ENCODE data around the gene TRA2B. TPM values are rescaled to one million over a fixed set of nuclear protein-coding genes. Genes with fewer than 3 reads are reported as not detected.
A peak's percentile ranks its signal among the peaks of the same experiment; 100 is the strongest.
"Not testable (repeated sequence)": the region's sequence is repeated elsewhere in the genome, so short reads cannot be mapped to it uniquely, and the experiment has no call there.

Gene TRA2B
- total RNA-seq, 1 experiment from 2014 or later: 367 TPM

- DNase-seq (ENCODE audit: low spot score): no peak
These were observed 9.3 kb downstream of the TRA2B start for GRCh38 chr3:185928496-185928895.

- DNase-seq (ENCODE audit: low spot score): no peak
These were observed 10.2 kb downstream of the TRA2B start for GRCh38 chr3:185927501-185928200.

GRCh38 chr3:185926445-185926844 is 11.4 kb downstream of the TRA2B start:
- no peak for DNase-seq (ENCODE audit: low spot score)

GRCh38 chr3:185925353-185925752 is 12.5 kb downstream of the TRA2B start:
- DNase-seq (ENCODE audit: low spot score): no peak

GRCh38 chr3:185924375-185924774 is 13.4 kb downstream of the TRA2B start:
- DNase-seq (ENCODE audit: low spot score): no peak

GRCh38 chr3:185920184-185920583 is 17.6 kb downstream of the TRA2B start:
- DNase-seq (ENCODE audit: low spot score): no peak

- no peak for DNase-seq (ENCODE audit: low spot score)
These were observed 21.6 kb downstream of the TRA2B start for GRCh38 chr3:185916042-185916833.

GRCh38 chr3:185915642-185916041 is 22.2 kb downstream of the TRA2B start:
- DNase-seq (ENCODE audit: low spot score): no peak

- no peak for DNase-seq (ENCODE audit: low spot score)
These were observed 22.7 kb downstream of the TRA2B start for GRCh38 chr3:185914911-185915629.

GRCh38 chr3:185912929-185913901 is 24.6 kb downstream of the TRA2B start:
- no peak for DNase-seq (ENCODE audit: low spot score)

GRCh38 chr3:185912512-185912911 is 25.3 kb downstream of the TRA2B start:
- no peak for DNase-seq (ENCODE audit: low spot score)

GRCh38 chr3:185911076-185911448 is 26.8 kb downstream of the TRA2B start:
- not testable (repeated sequence) for DNase-seq (ENCODE audit: low spot score)

- not testable (repeated sequence) for DNase-seq (ENCODE audit: low spot score)
These were observed 27.3 kb downstream of the TRA2B start for GRCh38 chr3:185910322-185911075.

- DNase-seq (ENCODE audit: low spot score): not testable (repeated sequence)
These were observed 27.9 kb downstream of the TRA2B start for GRCh38 chr3:185909913-185910312.

- DNase-seq (ENCODE audit: low spot score): peak; percentile 99
These were observed 37.6 kb downstream of the TRA2B start for GRCh38 chr3:185900228-185900627.

GRCh38 chr3:185896636-185897035 is 41.2 kb downstream of the TRA2B start:
- no peak for DNase-seq (ENCODE audit: low spot score)

GRCh38 chr3:185887066-185887465 is 50.7 kb downstream of the TRA2B start:
- no peak for DNase-seq (ENCODE audit: low spot score)

GRCh38 chr3:185884641-185885040 is 53.2 kb downstream of the TRA2B start:
- no peak for DNase-seq (ENCODE audit: low spot score)

GRCh38 chr3:185881926-185882325 is 55.9 kb downstream of the TRA2B start:
- no peak for DNase-seq (ENCODE audit: low spot score)

GRCh38 chr3:185880600-185880999 is 57.2 kb downstream of the TRA2B start:
- DNase-seq (ENCODE audit: low spot score): no peak

GRCh38 chr3:185878920-185879319 is 58.9 kb downstream of the TRA2B start:
- DNase-seq (ENCODE audit: low spot score): peak; percentile 45
